ENCODE results near the gene SNCA. TPM values are rescaled to one million over a fixed set of nuclear protein-coding genes. Genes with fewer than 3 reads are reported as not detected.
A peak's percentile ranks its signal among the peaks of the same experiment; 100 is the strongest.

SNCA gene
- total RNA-seq, 2 experiments from 2014 or later: 1.7 to 2.8 TPM

DNA sequence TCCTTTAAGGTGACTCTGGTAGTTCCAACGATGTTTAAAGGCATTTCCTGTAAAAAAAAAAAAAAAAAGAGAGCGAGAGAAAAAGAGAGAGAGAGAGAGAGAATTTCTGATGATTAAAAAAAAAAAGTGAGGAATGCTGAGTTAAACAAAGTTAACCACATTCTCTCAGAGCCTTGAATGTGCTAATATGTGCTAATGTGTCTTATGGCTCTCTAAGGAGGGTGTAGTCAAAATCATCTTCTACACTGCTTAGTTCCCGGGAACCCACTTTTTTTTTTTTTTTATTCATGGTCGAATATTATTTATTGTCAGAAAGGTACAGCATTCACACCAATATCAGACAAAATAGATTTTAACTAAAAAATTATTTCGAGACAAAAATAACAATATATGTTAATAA, 111.7 kb downstream of the SNCA start:
- ATAC-seq (ENCODE audit: low read depth) (no peak), DNase-seq (no peak)
- Mint-ChIP-seq H3K36me3 (no peaks in the 10 kb centered on the region), H3K4me3 (no peak overlapping the region), H3K27ac (no peak overlapping the region), H3K9me3 (no peaks in the 10 kb centered on the region), H3K4me1 (no peaks in the 10 kb centered on the region), H3K27me3 (peaks cover 6% of the 10 kb centered on the region)
- POLR2A ChIA-PET: no interaction called here

GRCh38 chr4:89724716-89725115, 112.2 kb downstream of the SNCA start:
- H3K4me1 Mint-ChIP-seq: no peaks in the 10 kb centered on the region
- no peak overlapping the region for H3K27ac Mint-ChIP-seq
- DNase-seq (no peak), ATAC-seq (ENCODE audit: low read depth) (no peak)
- peaks cover 6% of the 10 kb centered on the region for H3K27me3 Mint-ChIP-seq
- no peak overlapping the region for H3K4me3 Mint-ChIP-seq
- POLR2A ChIA-PET: no interaction called here
- H3K9me3 Mint-ChIP-seq: no peaks in the 10 kb centered on the region
- H3K36me3 Mint-ChIP-seq: no peaks in the 10 kb centered on the region

DNA sequence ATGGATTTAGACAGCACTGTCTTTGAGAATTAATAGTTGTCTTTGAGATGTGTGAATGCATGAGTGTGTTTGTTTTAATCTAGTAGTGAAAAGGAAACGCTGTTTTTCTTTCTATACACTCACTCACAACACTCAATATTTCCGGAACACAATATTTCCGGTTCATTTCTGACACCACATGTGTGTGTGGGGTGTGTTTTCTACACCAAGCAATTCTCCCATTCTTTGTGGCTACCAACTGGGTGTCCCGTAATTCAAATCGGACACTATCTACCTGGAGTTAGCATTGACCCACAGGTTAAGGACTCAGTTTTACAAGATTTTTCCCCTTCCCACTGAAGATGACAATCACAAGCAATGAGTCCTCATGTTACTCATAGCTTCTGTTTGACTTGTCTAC, 113.9 kb downstream of the SNCA start:
- POLR2A ChIA-PET: no interaction called here
- Mint-ChIP-seq H3K4me3 (no peak overlapping the region), H3K9me3 (peaks cover 3% of the 10 kb centered on the region), H3K4me1 (no peaks in the 10 kb centered on the region), H3K27ac (no peak overlapping the region), H3K36me3 (no peaks in the 10 kb centered on the region), H3K27me3 (peaks cover 6% of the 10 kb centered on the region)
- DNase-seq (no peak), ATAC-seq (ENCODE audit: low read depth) (no peak)

DNA sequence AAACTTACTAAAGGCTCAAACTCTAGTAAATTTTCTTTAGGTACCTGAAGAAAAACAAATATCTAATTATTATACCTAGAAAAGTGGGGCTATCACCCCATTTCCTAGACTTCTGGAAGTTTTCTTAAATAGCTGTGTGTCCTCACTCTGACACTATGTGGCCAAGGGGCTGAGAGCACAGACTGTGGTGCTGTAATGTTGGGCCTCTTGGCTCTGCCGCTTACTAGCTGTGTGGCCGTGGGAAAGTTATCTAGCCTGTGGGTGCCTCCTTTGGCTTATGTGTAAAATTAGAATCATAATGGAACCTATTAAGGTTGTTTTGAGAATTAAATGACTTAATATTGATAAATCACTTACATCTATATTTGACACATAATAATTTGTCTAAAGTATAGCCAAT, 114.4 kb downstream of the SNCA start:
- Mint-ChIP-seq H3K36me3 (no peaks in the 10 kb centered on the region), H3K27me3 (peaks cover 6% of the 10 kb centered on the region), H3K4me1 (no peaks in the 10 kb centered on the region), H3K27ac (no peak overlapping the region), H3K9me3 (peaks cover 3% of the 10 kb centered on the region), H3K4me3 (no peak overlapping the region)
- POLR2A ChIA-PET: no interaction called here
- DNase-seq: no peak
- ATAC-seq (ENCODE audit: low read depth): no peak

DNA sequence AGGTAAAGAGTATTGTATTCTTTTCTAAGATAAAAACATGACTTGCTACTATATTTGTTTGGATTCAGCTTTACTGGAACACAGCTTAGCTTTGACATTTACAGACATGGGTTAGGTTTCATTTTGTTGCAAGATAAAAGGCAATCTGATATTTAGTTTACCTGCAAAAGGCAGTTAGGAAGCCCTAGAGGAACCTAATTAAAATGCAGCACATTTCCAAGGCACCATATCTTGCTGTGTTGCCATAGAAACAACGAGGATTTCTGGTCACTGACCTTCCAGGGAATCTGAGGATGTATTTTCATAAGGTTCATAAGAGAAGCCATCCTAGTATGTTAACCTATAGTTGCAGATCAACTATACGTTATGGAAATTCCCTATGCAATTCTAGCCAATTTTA, 116.0 kb downstream of the SNCA start:
- no peak for ATAC-seq (ENCODE audit: low read depth)
- POLR2A ChIA-PET: no interaction called here
- H3K4me1 Mint-ChIP-seq: no peaks in the 10 kb centered on the region
- no peak overlapping the region for H3K27ac Mint-ChIP-seq
- peaks cover 3% of the 10 kb centered on the region for H3K9me3 Mint-ChIP-seq
- peaks cover 6% of the 10 kb centered on the region for H3K27me3 Mint-ChIP-seq
- no peak overlapping the region for H3K4me3 Mint-ChIP-seq
- no peaks in the 10 kb centered on the region for H3K36me3 Mint-ChIP-seq
- DNase-seq: no peak

- H3K4me3 Mint-ChIP-seq: no peak overlapping the region
Observed at GRCh38 chr4:89719536-89720090, 117.3 kb downstream of the SNCA start.

DNA sequence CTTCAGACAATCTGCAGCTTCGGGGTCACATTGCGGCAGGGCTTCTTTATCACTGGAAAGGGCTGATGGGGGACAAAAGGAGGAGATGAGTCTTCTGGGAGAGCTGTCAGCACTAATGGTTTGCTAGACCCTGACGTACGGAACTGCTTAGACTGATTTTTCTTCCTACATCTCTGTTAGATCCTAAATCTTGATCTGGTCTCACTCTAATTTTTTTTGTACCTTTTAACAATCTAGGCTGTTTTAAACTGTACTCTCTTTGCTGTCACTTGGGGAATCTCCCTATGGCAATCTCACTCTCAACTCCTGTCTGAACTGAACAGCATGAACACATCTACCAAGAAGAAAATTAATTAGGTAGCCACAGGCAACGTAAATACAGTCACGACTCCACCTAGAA, 120.1 kb downstream of the SNCA start:
- Mint-ChIP-seq H3K27me3 (peaks cover 8% of the 10 kb centered on the region), H3K4me1 (no peaks in the 10 kb centered on the region), H3K36me3 (no peaks in the 10 kb centered on the region), H3K4me3 (no peak overlapping the region), H3K27ac (no peak overlapping the region), H3K9me3 (peaks cover 3% of the 10 kb centered on the region)
- ATAC-seq (ENCODE audit: low read depth) (no peak), DNase-seq (no peak)
- POLR2A ChIA-PET: no interaction called here

More at GRCh38 chr4:89719536-89720090, 117.3 kb downstream of the SNCA start:
- POLR2A ChIA-PET: no interaction called here
- H3K27me3 Mint-ChIP-seq: peaks cover 6% of the 10 kb centered on the region
- H3K9me3 Mint-ChIP-seq: peaks cover 3% of the 10 kb centered on the region
- no peak overlapping the region for H3K27ac Mint-ChIP-seq
- H3K36me3 Mint-ChIP-seq: no peaks in the 10 kb centered on the region
- DNase-seq: no peak
- H3K4me1 Mint-ChIP-seq: no peaks in the 10 kb centered on the region
- no peak for ATAC-seq (ENCODE audit: low read depth)

- H3K27me3 Mint-ChIP-seq: peaks cover 4% of the 10 kb centered on the region
- H3K9me3 Mint-ChIP-seq: peaks cover 3% of the 10 kb centered on the region
- no peaks in the 10 kb centered on the region for H3K4me1 Mint-ChIP-seq
- POLR2A ChIA-PET: no interaction called here
- DNase-seq: no peak
- H3K36me3 Mint-ChIP-seq: no peaks in the 10 kb centered on the region
- no peak overlapping the region for H3K4me3 Mint-ChIP-seq
- no peak overlapping the region for H3K27ac Mint-ChIP-seq
- no peak for ATAC-seq (ENCODE audit: low read depth)
Observed at GRCh38 chr4:89715631-89716030, 121.3 kb downstream of the SNCA start.

- DNase-seq: no peak
- POLR2A ChIA-PET: no interaction called here
- peaks cover 5% of the 10 kb centered on the region for H3K4me1 Mint-ChIP-seq
- no peak for ATAC-seq (ENCODE audit: low read depth)
- H3K4me3 Mint-ChIP-seq: no peak overlapping the region
- no peaks in the 10 kb centered on the region for H3K9me3 Mint-ChIP-seq
- H3K36me3 Mint-ChIP-seq: no peaks in the 10 kb centered on the region
- no peak overlapping the region for H3K27ac Mint-ChIP-seq
- H3K27me3 Mint-ChIP-seq: peaks cover 2% of the 10 kb centered on the region
Observed at GRCh38 chr4:89712827-89713226, 124.1 kb downstream of the SNCA start.

DNA sequence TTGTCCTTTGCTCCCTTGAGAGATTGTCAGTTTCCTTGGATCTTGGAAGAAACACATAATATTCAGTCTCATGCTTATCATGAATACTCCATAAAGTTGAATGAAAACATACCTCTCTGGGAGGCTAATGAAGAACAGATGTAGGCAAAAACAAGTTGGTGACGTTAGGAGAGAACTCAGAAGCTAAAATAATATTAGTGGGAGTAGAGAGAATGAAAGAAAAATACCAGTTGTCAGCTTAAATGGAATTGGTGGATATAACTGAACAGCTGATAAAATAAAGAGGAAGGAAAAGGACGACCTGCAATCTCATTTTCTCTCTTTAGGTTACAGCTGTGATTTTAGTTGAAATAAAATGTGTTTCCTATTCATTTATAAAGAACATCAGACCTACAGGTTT, 124.8 kb downstream of the SNCA start:
- Mint-ChIP-seq H3K27me3 (peaks cover 2% of the 10 kb centered on the region), H3K9me3 (no peaks in the 10 kb centered on the region), H3K27ac (no peak overlapping the region), H3K4me1 (peaks cover 12% of the 10 kb centered on the region), H3K36me3 (no peaks in the 10 kb centered on the region), H3K4me3 (no peak overlapping the region)
- DNase-seq: no peak
- ATAC-seq (ENCODE audit: low read depth): no peak
- POLR2A ChIA-PET: no interaction called here

- Mint-ChIP-seq H3K4me1 (peaks cover 12% of the 10 kb centered on the region), H3K27me3 (peaks cover 4% of the 10 kb centered on the region), H3K4me3 (no peak overlapping the region), H3K27ac (no peak overlapping the region), H3K9me3 (no peaks in the 10 kb centered on the region), H3K36me3 (no peaks in the 10 kb centered on the region)
- POLR2A ChIA-PET: no interaction called here
- DNase-seq (no peak), ATAC-seq (ENCODE audit: low read depth) (no peak)
Observed at GRCh38 chr4:89708903-89709421, 128.0 kb downstream of the SNCA start.

DNA sequence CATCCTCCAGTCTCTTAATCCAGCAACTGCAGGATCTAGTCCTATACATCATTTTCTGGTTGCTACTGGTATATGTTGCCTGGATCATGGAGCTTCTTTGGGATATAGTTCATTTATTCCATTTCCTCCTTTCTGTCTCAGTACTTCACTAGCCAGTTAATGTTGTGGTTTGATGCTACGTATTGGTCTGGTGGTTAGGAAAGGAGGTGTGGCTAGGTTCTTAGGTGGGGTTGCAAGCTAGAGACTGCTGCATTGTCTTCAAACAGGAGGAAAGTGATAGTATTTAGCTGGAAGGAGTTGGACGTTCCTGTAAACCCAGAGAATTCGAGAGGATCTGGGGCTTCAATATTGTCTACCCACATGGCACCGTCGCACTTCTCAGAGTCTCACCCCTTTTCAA, 129.5 kb downstream of the SNCA start:
- Mint-ChIP-seq H3K36me3 (no peaks in the 10 kb centered on the region), H3K9me3 (no peaks in the 10 kb centered on the region), H3K4me1 (peaks cover 12% of the 10 kb centered on the region), H3K27ac (no peak overlapping the region), H3K4me3 (no peak overlapping the region), H3K27me3 (peaks cover 2% of the 10 kb centered on the region)
- ATAC-seq (ENCODE audit: low read depth) (peak; percentile 66), DNase-seq (no peak)
- POLR2A ChIA-PET: no interaction called here

GRCh38 chr4:89704651-89705395, 132.1 kb downstream of the SNCA start:
- no peaks in the 10 kb centered on the region for H3K36me3 Mint-ChIP-seq
- ATAC-seq (ENCODE audit: low read depth) (no peak), DNase-seq (no peak)
- H3K4me1 Mint-ChIP-seq: peaks cover 12% of the 10 kb centered on the region
- H3K27ac Mint-ChIP-seq: no peak overlapping the region
- no peaks in the 10 kb centered on the region for H3K9me3 Mint-ChIP-seq
- H3K27me3 Mint-ChIP-seq: peaks cover 8% of the 10 kb centered on the region
- H3K4me3 Mint-ChIP-seq: no peak overlapping the region
- POLR2A ChIA-PET: no interaction called here

- H3K4me1 Mint-ChIP-seq: peaks cover 10% of the 10 kb centered on the region
- POLR2A ChIA-PET: no interaction called here
Observed at GRCh38 chr4:89703829-89704590, 133.0 kb downstream of the SNCA start.

More at GRCh38 chr4:89703829-89704590, 133.0 kb downstream of the SNCA start:
- no peaks in the 10 kb centered on the region for H3K9me3 Mint-ChIP-seq
- no peak for DNase-seq
- H3K27ac Mint-ChIP-seq: no peak overlapping the region
- no peak overlapping the region for H3K4me3 Mint-ChIP-seq
- ATAC-seq (ENCODE audit: low read depth): no peak
- peaks cover 11% of the 10 kb centered on the region for H3K27me3 Mint-ChIP-seq
- no peaks in the 10 kb centered on the region for H3K36me3 Mint-ChIP-seq
